Activated naive CD4-positive, alpha-beta T cell treated with anti-CD3 and anti-CD28 coated beads, Interleukin-2, amount 10 ng/mL, durations not matched to agents 7 days and 5 days (primary cell): Measurements from ENCODE around the gene RGS9.
A peak's percentile ranks its signal among the peaks of the same experiment; 100 is the strongest.
"Not testable (repeated sequence)": the region's sequence is repeated elsewhere in the genome, so short reads cannot be mapped to it uniquely, and the experiment has no call there.

Experiments used
- CTCF ChIA-PET: fragments of 350-600 bp; sonication (Branson Sonifier 250); formaldehyde crosslinking; loops from one replicate; lab custom pipeline; 2021; ENCODE audit warnings: antibody characterized with exemption; lab: Charles Lee
- DNase-seq: peaks from one replicate; pipeline ENCODE4 v3.0.0-alpha.2; 2020
- H3K27ac Mint-ChIP-seq: one replicate; pipeline ENCODE4 v1.8.0; 2021; ENCODE audit warnings: mild to moderate bottlenecking, moderate library complexity, mixed read lengths
- H3K27me3 Mint-ChIP-seq: one replicate; pipeline ENCODE4 v1.8.0; 2021; ENCODE audit warnings: mild to moderate bottlenecking, mixed read lengths
- H3K36me3 Mint-ChIP-seq: one replicate; pipeline ENCODE4 v1.8.0; 2021; ENCODE audit warnings: mixed read lengths
- H3K4me1 Mint-ChIP-seq: one replicate; pipeline ENCODE4 v1.8.0; 2021; ENCODE audit warnings: mixed read lengths
- H3K4me3 Mint-ChIP-seq: one replicate; pipeline ENCODE4 v1.8.0; 2021; ENCODE audit warnings: mild to moderate bottlenecking, moderate library complexity, mixed read lengths
- H3K9me3 Mint-ChIP-seq: one replicate; pipeline ENCODE4 v1.8.0; 2021; ENCODE audit warnings: mixed read lengths

Gene RGS9

GRCh38 chr17:65173976-65174683, 37.0 kb downstream of the RGS9 start:
- Mint-ChIP-seq H3K9me3 (peaks cover 7% of the 10 kb centered on the region), H3K27ac (no peak overlapping the region), H3K4me3 (no peak overlapping the region), H3K4me1 (peaks cover 24% of the 10 kb centered on the region), H3K27me3 (peaks cover 15% of the 10 kb centered on the region), H3K36me3 (no peaks in the 10 kb centered on the region)
- CTCF ChIA-PET = interaction anchor here (1.5 to 2.6 kb wide), 3 partner anchors 8 to 34 kb away, joined by 4 to 10 read pairs (median 4); no protein-coding TSS in a partner anchor
- no peak for DNase-seq

- peaks cover 10% of the 10 kb centered on the region for H3K27me3 Mint-ChIP-seq
- CTCF ChIA-PET = no interaction called here
- H3K4me1 Mint-ChIP-seq = peaks cover 32% of the 10 kb centered on the region
Measured at GRCh38 chr17:65174974-65175373, 37.8 kb downstream of the RGS9 start.

GRCh38 chr17:65175952-65176351, 38.8 kb downstream of the RGS9 start:
- DNase-seq = no peak
- H3K27ac Mint-ChIP-seq = no peak overlapping the region
- H3K9me3 Mint-ChIP-seq = peaks cover 7% of the 10 kb centered on the region
- peaks cover 10% of the 10 kb centered on the region for H3K27me3 Mint-ChIP-seq
- H3K4me3 Mint-ChIP-seq = no peak overlapping the region
- no peaks in the 10 kb centered on the region for H3K36me3 Mint-ChIP-seq
- CTCF ChIA-PET = no interaction called here
- peaks cover 42% of the 10 kb centered on the region for H3K4me1 Mint-ChIP-seq

More at GRCh38 chr17:65174974-65175373, 37.8 kb downstream of the RGS9 start:
- H3K9me3 Mint-ChIP-seq = peaks cover 7% of the 10 kb centered on the region
- H3K36me3 Mint-ChIP-seq = no peaks in the 10 kb centered on the region
- H3K27ac Mint-ChIP-seq = no peak overlapping the region
- H3K4me3 Mint-ChIP-seq = no peak overlapping the region
- no peak for DNase-seq

GRCh38 chr17:65176646-65177409, 39.7 kb downstream of the RGS9 start:
- H3K27ac Mint-ChIP-seq = no peak overlapping the region
- H3K27me3 Mint-ChIP-seq = peaks cover 10% of the 10 kb centered on the region
- DNase-seq = no peak
- H3K36me3 Mint-ChIP-seq = no peaks in the 10 kb centered on the region
- peaks cover 7% of the 10 kb centered on the region for H3K9me3 Mint-ChIP-seq
- H3K4me1 Mint-ChIP-seq = peaks cover 42% of the 10 kb centered on the region
- CTCF ChIA-PET = no interaction called here
- no peak overlapping the region for H3K4me3 Mint-ChIP-seq

DNA sequence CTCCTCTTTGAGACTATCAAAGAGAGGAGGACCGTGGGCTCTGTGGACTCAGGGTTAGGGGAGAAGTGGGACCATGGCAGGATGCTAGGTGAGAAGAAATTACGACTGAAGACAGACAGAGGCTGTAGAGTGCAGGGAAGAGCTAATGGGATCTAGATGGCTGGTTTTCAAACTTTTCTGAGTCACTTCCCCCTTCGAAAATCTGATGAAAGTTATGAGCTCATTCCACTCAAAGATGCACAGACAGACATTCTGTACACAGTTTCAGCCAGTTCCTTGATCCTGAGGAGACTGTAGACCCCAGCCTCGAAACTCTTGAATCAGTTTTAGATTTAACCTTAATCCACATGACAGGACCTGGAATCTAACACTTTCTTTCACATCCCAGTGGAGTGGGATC, 40.7 kb downstream of the RGS9 start:
- H3K36me3 Mint-ChIP-seq = no peaks in the 10 kb centered on the region
- H3K4me3 Mint-ChIP-seq = no peak overlapping the region
- peaks cover 49% of the 10 kb centered on the region for H3K4me1 Mint-ChIP-seq
- H3K27me3 Mint-ChIP-seq = peaks cover 12% of the 10 kb centered on the region
- H3K9me3 Mint-ChIP-seq = peaks cover 7% of the 10 kb centered on the region
- no peak overlapping the region for H3K27ac Mint-ChIP-seq
- DNase-seq = no peak
- CTCF ChIA-PET = interaction anchor here (1.1 to 1.6 kb wide), 2 partner anchors 18 to 38 kb away, joined by 3 to 5 read pairs; no protein-coding TSS in a partner anchor

- not testable (repeated sequence) for H3K4me3 Mint-ChIP-seq, DNase-seq, H3K9me3 Mint-ChIP-seq, H3K36me3 Mint-ChIP-seq
- Mint-ChIP-seq H3K27ac (peak overlapping the region; percentile 84), H3K27me3 (peaks cover 22% of the 10 kb centered on the region), H3K4me1 (peaks cover 62% of the 10 kb centered on the region)
- CTCF ChIA-PET = interaction anchor here (1.1 to 3.2 kb wide), 2 partner anchors 13 to 43 kb away, joined by 3 to 12 read pairs; partner anchors contain the start of gene RGS9
Measured at GRCh38 chr17:65180276-65180675, 43.1 kb downstream of the RGS9 start.

- CTCF ChIA-PET = interaction anchor here (1.2 to 3.2 kb wide), 4 partner anchors 8 to 80 kb away, joined by 3 to 12 read pairs (median 7); partner anchors contain the start of gene RGS9
- not testable (repeated sequence) for H3K36me3 Mint-ChIP-seq, H3K9me3 Mint-ChIP-seq, H3K4me3 Mint-ChIP-seq, DNase-seq
- H3K27ac Mint-ChIP-seq = peak overlapping the region; percentile 17
- peaks cover 63% of the 10 kb centered on the region for H3K4me1 Mint-ChIP-seq
- peaks cover 22% of the 10 kb centered on the region for H3K27me3 Mint-ChIP-seq
Measured at GRCh38 chr17:65180752-65181236, 43.6 kb downstream of the RGS9 start.

DNA sequence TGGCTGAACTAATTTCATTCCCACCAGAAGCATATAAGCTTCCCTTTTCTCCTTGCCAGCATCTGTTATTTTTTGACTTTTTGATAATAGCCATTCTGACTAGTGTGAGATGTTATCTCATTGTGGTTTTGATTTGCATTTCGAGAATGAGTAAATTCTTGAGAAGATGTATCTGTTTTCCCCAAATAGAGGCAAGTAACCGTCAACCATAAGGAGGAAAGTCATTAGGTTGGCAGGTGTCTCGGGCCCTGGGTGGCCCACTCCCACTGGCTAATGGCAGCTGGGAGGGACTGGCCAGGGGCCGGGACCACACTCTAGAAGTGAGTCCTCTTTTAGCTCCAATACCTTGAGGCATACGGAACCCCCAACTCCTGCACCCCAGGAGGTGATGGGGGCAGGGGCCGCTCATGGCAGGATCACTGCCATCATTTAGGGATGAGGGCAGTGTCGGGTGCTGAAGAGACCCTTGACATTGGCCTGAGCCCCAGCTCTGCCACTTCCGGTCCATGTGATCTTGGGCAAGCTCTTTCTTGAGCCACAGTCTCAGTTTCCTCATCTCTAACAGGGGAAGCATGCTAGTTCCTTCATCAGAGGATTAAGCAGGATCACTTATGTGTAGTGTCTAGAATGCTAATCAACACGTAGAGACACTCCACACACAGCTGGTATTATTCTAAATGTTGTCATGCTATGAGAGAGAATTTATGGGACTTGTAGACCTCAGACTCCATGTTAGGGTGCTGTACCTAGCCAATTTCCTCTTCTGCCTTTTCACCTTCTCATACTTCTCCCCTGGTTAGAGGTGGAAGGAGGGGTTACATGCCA, 44.3 kb downstream of the RGS9 start:
- H3K4me1 Mint-ChIP-seq = peaks cover 63% of the 10 kb centered on the region
- DNase-seq = no peak
- H3K27me3 Mint-ChIP-seq = peaks cover 19% of the 10 kb centered on the region
- H3K36me3 Mint-ChIP-seq = no peaks in the 10 kb centered on the region
- peak overlapping the region; percentile 17 for H3K27ac Mint-ChIP-seq
- peaks cover 7% of the 10 kb centered on the region for H3K9me3 Mint-ChIP-seq
- H3K4me3 Mint-ChIP-seq = no peak overlapping the region
- CTCF ChIA-PET = interaction anchor here (1.0 to 3.2 kb wide), 7 partner anchors 9 to 81 kb away, joined by 3 to 16 read pairs (median 4); partner anchors contain the start of gene RGS9

DNA sequence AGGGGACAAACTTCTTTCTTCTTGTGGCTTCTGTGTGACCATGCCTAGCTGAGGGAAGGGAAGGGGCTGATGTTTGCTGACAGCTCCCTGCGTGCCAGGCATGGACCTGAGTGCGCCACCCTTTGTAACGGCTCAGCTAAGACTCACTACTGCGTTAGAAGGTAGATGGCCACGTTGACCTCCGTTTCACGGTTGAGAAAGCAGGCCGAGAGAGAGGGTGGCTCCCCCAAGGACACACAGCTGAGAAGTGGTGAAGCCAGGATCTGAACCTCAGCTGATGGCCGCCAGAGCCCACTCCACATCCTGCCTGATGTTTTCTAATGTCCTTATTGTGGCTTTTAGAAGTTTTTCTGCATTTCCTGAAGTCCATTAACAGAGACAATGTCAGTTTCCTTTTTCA, 45.1 kb downstream of the RGS9 start:
- H3K27me3 Mint-ChIP-seq = peaks cover 15% of the 10 kb centered on the region
- peaks cover 2% of the 10 kb centered on the region for H3K9me3 Mint-ChIP-seq
- DNase-seq = no peak
- H3K4me3 Mint-ChIP-seq = no peak overlapping the region
- H3K36me3 Mint-ChIP-seq = no peaks in the 10 kb centered on the region
- CTCF ChIA-PET = interaction anchor here (1.0 to 3.2 kb wide), 6 partner anchors 10 to 82 kb away, joined by 3 to 16 read pairs (median 7); partner anchors contain the start of gene RGS9
- H3K4me1 Mint-ChIP-seq = peaks cover 63% of the 10 kb centered on the region
- H3K27ac Mint-ChIP-seq = peak overlapping the region; percentile 0

- H3K9me3 Mint-ChIP-seq = no peaks in the 10 kb centered on the region
- no peak for DNase-seq
- no peak overlapping the region for H3K27ac Mint-ChIP-seq
- H3K27me3 Mint-ChIP-seq = peaks cover 23% of the 10 kb centered on the region
- H3K36me3 Mint-ChIP-seq = no peaks in the 10 kb centered on the region
- H3K4me3 Mint-ChIP-seq = no peak overlapping the region
- peaks cover 56% of the 10 kb centered on the region for H3K4me1 Mint-ChIP-seq
- CTCF ChIA-PET = no interaction called here
Measured at GRCh38 chr17:65183736-65184135, 46.6 kb downstream of the RGS9 start.

- Mint-ChIP-seq H3K4me3 (no peak overlapping the region), H3K9me3 (no peaks in the 10 kb centered on the region), H3K36me3 (no peaks in the 10 kb centered on the region), H3K27ac (no peak overlapping the region), H3K4me1 (peaks cover 50% of the 10 kb centered on the region), H3K27me3 (peaks cover 23% of the 10 kb centered on the region)
- CTCF ChIA-PET = no interaction called here
- DNase-seq = no peak
Measured at GRCh38 chr17:65184235-65184959, 47.2 kb downstream of the RGS9 start.

DNA sequence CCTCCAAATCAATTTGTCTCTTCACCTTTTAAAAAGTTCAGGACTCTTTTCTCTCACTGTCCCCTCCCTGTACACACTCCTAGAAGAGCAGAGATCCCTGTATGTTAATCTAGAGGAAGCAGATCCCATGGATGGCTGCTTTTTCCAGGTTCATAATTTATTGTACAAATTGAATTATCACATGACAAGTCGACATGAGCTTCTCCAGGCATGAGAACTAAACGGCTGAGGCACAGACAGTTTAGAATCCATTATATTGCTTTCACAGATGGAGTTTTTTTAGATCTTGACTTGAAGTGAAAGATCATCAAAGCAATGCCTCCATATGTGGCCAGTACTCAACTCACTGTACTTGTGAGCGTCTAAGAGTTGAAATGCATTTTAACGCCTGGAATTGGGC, 47.9 kb downstream of the RGS9 start:
- DNase-seq = no peak
- Mint-ChIP-seq H3K9me3 (no peaks in the 10 kb centered on the region), H3K4me1 (peaks cover 43% of the 10 kb centered on the region), H3K27me3 (peaks cover 28% of the 10 kb centered on the region), H3K27ac (no peak overlapping the region), H3K36me3 (no peaks in the 10 kb centered on the region), H3K4me3 (no peak overlapping the region)
- CTCF ChIA-PET = interaction anchor here (1.2 kb wide), 1 partner anchor 45 kb away, joined by 4 read pairs; no protein-coding TSS in a partner anchor
